ENCODE results near the gene TMEM87A.
A peak's percentile ranks its signal among the peaks of the same experiment; 100 is the strongest.
"Not testable (repeated sequence)": the region's sequence is repeated elsewhere in the genome, so short reads cannot be mapped to it uniquely, and the experiment has no call there.

TMEM87A gene, protein sequence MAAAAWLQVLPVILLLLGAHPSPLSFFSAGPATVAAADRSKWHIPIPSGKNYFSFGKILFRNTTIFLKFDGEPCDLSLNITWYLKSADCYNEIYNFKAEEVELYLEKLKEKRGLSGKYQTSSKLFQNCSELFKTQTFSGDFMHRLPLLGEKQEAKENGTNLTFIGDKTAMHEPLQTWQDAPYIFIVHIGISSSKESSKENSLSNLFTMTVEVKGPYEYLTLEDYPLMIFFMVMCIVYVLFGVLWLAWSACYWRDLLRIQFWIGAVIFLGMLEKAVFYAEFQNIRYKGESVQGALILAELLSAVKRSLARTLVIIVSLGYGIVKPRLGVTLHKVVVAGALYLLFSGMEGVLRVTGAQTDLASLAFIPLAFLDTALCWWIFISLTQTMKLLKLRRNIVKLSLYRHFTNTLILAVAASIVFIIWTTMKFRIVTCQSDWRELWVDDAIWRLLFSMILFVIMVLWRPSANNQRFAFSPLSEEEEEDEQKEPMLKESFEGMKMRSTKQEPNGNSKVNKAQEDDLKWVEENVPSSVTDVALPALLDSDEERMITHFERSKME

DNA sequence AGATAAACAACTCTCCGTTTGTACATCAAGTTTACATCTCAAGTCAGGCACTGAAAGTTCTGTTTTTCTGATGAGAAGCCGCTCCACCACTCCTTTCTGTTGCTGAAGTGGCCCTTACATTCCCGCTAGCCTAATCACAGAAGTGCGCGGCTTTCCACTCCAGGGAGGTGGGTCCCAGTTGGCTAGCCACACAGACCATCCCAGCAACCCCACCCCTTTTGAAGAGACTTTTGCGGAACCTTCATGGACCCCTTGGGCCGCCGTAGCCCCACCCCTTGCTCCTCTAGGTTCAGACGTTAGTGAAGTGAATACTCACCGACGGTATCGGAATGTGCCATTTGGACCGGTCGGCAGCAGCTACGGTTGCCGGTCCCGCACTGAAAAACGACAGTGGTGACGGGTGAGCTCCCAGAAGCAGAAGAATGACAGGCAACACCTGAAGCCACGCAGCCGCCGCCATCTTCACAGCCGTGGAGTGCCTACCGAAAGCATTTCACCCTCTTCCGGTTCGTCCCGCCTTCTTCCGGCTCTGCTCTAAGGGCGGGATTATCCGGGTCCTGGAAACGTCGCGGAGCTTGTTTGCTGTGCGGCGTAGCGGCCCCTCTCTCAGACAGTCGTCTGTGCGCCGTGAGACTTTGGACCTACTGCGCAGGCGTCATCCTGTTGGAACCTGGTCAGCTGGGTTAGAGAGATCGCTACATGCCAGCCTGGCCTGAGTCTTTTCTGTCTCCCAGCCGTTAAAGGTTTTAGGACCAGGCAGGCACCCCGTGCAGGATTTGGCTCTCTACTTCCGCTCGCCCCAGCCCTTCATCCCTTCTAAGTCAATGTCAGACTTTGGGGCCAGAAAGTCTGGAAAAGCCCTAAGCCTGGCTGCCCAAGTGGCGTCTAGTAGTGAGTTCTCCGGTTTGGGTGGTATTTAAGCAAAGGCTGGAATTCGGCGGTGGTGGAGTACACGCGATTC lies at the start of gene TMEM87A, which contains the start of gene GANC:
TSS of gene TMEM87A (minus strand) at position 495 of the 961 bp plus-strand sequence. CDS start at position 460, 35 bp downstream.
TSS of gene GANC (plus strand) at position 263 of the 961 bp plus-strand sequence. CDS start 1,281 bp downstream, outside the sequence.
- DNase-seq (ENCODE audit: low read depth), result peak; percentile 91

DNA sequence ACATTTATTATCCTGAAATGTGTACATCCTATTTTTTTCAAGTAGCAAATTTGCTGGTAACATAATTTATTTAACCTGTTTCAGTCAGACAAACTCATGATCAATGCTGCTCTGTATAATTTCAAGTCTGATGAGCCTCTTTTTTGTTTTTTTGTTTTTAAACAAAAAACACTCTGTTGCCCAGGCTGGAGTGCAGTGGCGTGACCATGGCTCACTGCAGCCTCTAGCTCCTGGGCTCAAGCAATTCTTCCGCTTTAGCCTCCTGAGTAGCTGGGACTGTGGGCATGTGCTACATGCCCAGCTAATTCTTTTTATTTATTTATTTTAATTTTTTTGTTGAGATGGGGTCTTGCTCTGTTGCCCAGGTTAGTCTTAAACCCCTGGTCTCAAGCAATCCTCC lies 46.0 kb upstream of the TMEM87A start:
- no peak for DNase-seq (ENCODE audit: low read depth)

DNA sequence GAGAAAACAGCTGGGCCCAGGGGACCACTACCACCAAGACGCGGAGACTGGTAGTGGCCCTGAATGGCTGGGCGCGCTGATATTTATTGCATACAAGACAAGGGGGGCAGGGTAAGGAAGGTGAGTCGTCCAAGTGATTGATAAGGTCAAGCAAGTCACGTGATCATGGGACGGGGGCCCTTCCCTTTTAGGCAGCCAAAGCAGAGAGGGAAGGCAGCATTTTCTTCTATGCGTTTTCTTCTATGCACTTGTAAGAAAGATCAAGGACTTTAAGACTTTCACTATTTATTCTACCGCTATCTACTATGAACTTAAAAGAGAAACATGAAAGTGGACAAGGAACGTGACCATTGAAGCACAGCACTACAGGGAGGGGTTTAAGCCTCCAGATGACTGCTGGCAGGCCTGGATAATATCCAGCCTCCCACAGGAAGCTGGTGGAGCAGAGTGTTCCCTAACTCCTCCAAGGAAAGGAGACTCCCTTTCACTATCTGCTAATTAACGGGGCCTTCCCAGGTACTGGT lies 43.1 kb upstream of the TMEM87A start:
- DNase-seq (ENCODE audit: low read depth), result not testable (repeated sequence)

DNA sequence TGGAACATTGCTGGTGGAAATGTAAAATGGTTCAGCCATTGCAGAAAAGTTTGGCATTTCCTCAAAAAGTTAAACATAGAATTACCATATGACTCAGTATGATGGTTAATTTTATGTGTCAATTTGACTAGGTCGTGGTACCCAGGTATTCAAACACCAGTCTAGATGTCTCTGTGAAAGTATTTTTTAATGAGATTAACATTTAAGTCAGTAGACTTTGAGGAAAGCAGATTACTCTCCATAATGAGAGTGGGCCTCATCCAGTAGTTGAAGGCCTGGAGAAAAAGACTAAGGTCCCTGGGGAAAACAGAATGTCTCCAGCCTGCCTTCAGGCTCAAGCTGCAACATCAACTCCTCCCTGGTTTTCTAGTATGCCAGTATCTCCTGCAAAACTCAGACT lies 42.3 kb upstream of the TMEM87A start:
- DNase-seq (ENCODE audit: low read depth), result no peak

DNA sequence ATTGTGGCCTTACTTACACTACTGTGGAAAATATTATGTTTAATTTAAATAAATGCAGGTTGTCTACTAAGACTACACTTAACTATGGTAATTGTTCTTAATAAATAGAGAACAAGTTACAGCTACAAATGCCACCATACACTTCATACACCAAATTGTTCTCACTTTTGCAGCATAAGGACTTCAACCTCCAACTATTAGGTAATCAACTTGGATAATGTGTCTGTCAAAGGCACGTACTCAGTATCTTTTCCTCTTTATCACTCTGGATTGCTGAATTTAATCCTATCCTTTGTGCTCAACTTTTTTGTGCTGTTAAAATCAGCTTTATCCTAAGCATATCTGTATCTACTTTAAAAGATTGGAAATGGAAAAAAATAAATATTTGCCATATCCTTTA lies 41.6 kb upstream of the TMEM87A start:
- DNase-seq (ENCODE audit: low read depth), result no peak

DNA sequence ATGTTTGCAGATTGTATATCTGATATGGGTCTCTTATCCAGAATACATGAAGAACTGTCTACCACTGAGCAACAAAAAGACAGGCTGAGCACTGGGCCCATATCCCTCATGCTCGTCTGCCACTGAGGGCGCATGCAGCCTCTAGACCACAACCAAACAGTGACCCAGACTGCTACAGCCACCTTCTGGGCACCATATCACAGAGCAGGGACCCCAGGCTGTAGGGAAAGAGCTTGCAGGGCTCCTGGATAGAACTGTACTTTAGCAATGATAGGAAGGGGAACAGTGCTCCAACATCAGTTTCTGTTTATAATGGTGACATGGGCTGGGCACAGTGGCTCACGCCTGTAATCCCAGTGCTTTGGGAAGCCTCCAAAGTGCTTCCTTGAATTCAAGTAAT lies 40.2 kb upstream of the TMEM87A start:
- DNase-seq (ENCODE audit: low read depth), result no peak

DNA sequence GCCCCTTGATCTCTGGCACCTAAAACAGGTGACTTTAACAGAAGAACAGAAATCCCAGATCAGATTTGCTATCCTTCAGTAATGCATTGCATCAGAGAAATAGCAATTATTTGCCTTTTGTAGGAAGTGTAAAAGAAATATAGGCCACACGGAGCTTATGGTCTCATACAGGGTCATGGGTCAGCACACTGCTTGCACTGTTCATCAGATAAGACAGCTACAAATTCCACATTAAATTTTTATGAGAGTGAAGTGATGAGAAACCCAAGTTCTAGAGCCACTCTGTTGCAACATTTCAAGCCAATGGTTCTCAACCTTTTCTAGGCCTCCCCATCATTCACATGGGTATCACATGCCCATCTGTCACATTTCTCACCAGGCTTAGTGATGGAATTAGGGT lies 33.4 kb upstream of the TMEM87A start:
- no peak for DNase-seq (ENCODE audit: low read depth)

DNA sequence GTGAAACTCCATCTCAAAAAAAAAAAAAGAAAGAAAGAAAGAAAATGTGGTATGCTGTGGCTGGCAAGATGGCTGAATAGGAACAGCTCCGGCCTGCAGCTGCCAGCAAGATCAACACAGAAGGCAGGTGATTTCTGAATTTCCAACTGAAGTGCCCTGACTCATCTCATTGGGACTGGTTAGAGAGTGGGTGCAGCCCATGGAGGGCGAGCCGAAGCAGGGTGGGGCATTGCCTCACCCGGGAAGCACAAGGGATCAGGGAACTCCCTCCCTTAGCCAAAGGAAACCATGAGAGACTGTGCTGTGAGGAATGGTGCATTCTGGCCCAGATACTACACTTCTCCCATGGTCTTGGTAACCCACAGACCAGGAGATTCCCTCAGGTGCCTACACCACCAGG lies 27.8 kb upstream of the TMEM87A start:
- not testable (repeated sequence) for DNase-seq (ENCODE audit: low read depth)

DNA sequence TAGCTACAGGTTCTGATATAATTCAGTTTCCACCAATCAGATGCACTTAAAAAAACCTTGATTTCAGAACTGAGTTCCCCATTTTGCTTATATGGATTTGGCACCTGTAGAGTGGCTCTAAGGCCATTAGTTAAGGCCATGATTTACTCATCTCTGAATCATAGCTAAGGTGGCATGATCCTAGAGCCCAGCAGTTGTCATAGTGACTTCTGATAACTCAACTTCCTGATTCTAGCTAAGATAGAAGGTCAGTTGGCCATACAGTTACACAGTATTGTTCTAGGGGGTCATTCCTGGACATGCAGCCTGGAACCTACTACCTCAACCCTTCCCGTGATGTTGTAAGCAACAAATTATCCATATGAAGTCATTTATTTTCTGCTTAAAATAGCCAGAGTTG lies 15.9 kb upstream of the TMEM87A start:
- DNase-seq (ENCODE audit: low read depth), result no peak

DNA sequence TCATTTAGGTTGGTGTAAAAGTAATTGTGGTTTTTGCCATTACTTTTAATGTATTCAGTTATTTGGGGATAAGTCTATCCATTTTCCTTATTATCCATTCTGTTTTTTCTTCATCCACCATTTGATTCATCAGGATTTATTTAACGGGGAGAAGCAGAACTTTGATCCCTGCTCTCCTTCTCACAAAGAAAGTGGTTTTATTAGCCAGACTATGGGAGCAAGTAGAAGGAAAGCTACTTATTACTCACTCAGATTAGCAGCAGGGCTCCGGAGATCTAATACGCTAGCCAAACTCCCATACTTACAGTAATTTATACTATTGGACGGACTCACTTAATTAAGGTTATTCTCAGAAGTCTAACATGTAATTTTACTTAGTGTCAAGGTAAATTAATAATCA lies 14.7 kb upstream of the TMEM87A start:
- no peak for DNase-seq (ENCODE audit: low read depth)

DNA sequence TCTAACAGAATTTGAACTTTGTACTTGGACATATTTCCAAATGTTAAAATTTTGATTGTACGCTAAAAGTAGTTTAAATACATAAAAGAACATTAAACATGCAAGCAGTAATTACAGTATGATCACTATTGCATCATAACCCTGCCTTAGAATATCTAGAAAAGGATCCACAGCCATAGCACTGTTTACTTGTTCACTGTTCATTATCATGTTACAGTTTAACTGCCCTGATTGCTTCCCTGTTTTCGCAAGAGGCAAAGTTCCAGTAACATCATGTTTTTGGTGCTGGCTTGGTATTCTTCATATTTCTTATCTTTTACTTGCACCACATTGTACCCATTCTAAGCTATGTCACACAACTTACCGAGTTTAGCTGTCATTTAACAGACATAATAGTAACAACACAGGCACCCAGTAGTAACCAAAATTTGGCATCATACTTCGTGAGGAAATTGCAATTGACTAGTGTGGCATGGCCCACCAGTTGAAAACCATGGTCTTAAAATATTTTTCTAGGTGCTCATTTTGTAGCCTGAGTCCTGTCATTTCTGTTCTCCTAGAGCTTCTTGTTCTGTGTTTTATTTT lies 13.3 kb upstream of the TMEM87A start:
- no peak for DNase-seq (ENCODE audit: low read depth)

DNA sequence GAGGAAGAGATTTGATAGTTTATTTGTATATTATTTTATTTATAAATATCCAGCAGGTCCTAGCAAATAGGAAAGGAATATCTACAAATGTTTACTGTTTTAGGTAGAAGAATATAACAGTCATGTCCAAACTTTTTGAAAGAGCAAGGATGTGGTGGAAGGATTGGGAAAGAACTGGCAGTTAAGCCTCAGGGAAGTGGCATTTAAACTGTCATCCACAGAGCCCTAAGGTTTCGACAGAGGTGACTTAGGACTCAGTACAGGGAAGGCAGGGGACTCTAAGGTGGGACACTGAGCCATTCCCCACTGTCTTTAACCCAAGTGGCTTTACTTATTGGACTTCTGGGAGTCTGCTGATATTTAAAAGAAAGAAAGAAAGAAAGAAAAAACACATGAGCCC lies 11.8 kb upstream of the TMEM87A start:
- no peak for DNase-seq (ENCODE audit: low read depth)

DNA sequence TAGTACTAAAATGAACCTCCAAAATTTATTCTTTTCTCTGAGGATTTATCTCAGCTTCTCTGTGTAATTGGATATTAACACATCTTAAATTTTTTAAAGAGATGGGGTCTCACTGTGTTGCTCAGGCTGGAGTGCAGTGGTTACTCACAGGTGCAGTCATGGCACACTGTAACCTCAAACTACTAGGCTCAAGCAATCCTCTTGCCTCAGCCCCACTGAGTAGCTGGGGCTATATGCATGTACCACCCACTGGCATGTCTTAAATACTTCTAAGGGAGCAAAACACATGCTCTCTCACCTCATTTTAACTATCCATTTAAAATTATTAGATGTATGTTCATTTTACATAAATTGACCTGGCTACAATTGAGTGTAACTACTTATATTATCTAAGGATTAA lies 11.3 kb upstream of the TMEM87A start:
- DNase-seq (ENCODE audit: low read depth), result no peak

DNA sequence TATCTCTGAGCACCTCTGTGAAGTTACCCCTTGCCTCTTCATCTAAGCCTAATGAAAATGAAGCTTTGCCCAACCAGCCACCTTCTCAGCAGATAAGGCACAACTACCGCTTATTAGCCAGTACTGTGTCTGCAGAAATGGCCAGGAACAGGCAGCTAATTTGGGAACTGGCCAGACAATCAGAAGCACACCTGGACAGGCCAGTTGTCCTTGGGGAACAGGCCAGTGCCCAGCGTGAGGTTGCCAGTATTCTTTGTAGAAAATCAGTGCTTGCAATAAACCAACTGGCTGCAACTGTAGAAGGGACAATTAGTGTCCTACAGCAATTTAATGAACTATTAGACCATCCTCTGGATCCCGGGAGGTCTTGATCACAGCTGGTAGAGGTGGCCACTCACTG lies 10.4 kb upstream of the TMEM87A start:
- DNase-seq (ENCODE audit: low read depth), result no peak

DNA sequence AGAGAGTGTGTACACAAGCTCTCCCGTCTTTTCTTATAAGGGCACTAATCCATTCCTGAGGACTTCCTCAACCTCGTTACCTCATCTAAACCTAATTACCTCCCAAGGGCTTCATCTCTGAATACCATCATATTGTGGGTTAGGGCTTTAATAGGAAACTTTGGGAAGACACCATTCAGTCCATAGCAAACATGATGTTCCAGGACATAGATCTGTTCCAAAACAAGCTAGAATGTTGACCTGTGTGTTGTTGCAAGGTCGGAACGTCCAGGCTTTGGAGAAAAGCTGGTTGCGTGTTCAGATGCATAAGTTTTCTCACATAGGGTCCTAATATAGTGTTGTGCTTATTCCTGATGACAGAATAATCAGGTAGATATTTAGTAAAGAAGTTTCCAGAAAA lies 9.7 kb upstream of the TMEM87A start:
- DNase-seq (ENCODE audit: low read depth), result no peak

DNA sequence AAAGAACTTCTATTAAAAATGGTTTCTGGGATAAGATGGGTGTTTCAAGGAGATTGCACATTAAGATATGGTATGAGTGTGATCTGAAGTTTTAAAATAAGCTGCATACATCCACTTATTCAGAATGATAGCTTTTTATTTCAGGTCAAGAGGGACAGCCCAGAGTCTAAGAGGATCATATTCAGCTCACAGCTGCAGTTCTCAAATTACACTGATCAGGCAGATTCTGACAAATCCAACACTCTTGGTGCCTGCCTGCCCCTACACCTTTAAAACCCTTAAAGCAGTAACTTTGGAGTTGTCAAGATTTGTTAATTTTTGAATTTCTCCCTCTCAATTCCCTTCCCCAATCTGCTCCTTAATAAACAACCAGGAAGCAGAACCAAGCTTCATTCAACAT lies 9.1 kb upstream of the TMEM87A start:
- DNase-seq (ENCODE audit: low read depth), result no peak

DNA sequence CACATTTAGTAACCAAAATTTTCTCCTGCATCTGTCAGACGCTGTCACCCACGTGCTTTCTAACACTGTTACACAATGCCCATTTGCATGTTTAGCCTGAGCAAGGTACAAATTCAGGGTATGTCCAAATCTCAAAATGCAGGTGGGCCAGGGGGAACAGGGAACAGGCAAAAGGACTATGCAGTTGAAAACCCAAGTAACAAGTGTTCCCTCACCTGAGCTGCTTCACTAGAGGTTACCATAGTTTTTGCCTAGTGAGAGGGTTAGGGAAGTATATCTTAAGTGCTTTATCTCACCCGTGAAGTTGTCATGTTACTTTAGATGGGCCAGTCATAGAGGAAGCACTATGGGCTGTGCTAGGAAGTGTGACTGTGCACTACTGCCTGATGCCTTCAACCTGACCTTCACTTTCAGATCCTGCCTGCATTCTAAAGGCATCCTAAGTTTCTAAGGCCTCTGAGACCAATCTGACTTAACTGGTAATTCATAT lies 6.0 kb upstream of the TMEM87A start:
- DNase-seq (ENCODE audit: low read depth), result no peak

DNA sequence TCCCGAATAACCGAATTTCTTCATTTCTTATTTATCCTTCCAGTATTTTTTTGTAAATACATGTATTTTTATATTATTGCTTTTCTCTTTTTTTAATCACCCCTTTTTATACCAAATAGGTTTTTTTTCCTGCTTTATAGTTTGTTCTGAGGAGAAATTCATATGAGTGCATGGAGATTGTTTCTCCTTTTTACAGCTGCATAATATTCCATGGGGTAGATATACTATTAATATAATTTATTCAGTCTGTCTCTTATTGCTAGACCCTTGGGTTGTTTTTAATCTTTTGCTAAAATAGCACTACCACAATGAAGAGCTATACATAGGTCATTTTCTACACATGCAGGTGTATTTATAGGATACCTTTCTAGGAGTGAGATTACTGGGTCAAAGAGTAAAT lies 3.5 kb upstream of the TMEM87A start:
- DNase-seq (ENCODE audit: low read depth), result no peak

DNA sequence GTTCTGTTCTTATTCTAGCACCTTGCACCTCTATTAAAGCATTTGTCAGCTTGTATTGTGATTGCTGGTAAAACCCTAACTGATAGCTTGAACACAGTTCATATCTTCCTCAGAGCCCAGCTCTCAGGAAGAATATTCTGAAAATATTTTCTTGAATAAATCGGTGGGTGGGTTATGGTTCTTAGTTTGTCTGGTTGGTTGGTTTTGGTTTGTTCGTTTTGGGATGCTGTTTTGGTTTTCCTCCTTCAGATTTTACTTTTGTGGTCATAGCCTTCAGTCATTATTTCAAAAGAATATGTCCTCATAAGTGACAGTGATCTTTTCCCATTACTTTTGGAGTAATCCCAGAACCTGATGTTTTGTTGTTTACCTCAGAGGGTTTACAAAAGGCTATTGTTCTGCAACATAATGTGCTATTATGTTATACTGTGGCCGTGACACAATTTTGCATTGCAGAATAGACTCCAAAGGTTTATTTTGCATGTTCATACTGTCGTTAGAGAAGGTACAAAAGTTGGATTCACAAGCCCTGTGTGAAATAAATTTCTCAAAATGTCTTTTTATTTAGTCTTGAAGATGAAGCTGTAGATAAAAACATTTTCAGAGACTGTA lies 2.7 kb upstream of the TMEM87A start:
- DNase-seq (ENCODE audit: low read depth), result no peak

DNA sequence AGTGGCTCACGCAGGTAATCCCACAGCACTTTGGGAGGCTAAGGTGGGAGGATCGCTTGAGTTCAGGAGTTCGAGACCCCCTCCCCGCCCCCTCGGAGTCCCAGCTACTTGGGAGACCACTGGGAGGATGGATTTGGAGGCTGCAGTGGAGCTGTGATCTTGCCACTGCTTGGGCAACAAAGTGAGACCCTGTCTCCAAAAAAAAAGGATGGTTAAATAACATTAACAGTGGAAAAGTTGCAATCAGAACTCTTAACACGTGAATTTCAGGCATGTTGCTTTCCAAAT lies 1.4 kb upstream of the TMEM87A start:
- DNase-seq (ENCODE audit: low read depth), result no peak

DNA sequence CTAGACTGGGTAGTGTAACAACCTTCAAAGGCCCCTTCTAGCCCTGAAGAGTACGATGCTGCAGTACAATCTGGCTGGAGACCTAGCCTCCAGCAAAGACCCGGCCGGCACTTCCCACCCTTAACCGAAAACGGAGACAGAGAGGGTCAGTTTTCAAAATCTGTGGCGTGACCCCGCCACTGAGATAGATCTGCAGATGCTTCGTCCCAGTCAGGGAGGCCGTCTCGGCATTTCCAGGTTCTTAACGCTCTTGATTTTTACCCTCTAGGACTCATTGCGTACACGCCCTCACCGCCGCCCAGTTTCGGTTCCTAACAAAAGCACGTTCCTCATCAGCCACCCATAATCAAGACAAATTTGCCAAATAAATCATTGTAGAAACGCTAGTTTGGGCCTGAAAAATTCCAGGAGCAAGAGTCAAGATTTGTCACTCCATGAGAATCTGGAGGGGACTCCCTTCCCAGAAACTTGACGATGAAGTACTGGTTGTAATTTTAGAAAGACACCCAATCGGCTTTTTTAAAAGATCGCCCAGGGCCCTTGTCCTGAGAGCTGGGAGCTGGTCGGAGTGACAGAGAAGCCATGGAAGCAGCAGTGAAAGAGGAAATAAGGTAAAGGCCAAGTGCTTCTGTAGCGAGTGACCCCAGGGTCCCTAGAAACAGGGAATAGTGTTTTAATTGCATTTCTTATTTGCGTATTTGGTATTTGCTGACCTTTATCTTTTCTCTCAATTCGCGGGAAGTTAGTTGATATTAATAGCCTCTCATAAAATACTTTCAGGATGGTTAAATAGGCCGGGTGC lies 868 bp upstream of the TMEM87A start:
- peak; percentile 42 for DNase-seq (ENCODE audit: low read depth)
